Activated CD4-positive, alpha-beta T cell treated with anti-CD3 and anti-CD28 coated beads for 4 hours (primary cell): ENCODE data around the gene NOC3L.

Experiments
- DNase-seq, 2 donors: peaks; one replicate each; pipeline ENCODE4 v3.0.0-alpha.2; 2020

NOC3L gene

DNA sequence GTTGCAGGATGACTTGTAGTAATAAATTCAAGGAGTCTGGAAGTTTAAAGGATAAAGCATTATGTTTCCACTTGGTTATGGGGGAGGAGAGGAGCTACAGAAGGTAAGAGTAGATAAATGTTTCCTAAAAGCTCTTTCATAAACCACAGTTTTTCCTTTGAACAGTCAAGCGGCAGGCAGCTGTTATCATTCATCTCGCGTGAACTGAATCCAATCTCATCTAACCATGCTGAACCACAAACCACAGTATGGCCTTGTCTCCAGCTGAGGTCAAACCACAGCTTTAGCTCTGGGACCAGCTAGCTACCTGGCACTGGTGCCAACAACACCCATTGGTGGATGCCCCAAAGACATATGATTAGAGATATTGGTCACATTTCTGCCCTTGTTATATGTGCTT lies 63.3 kb downstream of the NOC3L start:
- no peak for DNase-seq

- DNase-seq = no peak
Observed at GRCh38 chr10:94294168-94294567, 68.6 kb downstream of the NOC3L start.

- DNase-seq = no peak
Observed at GRCh38 chr10:94293354-94293753, 69.4 kb downstream of the NOC3L start.

GRCh38 chr10:94292434-94293090 lies 70.2 kb downstream of the NOC3L start:
- no peak for DNase-seq

DNA sequence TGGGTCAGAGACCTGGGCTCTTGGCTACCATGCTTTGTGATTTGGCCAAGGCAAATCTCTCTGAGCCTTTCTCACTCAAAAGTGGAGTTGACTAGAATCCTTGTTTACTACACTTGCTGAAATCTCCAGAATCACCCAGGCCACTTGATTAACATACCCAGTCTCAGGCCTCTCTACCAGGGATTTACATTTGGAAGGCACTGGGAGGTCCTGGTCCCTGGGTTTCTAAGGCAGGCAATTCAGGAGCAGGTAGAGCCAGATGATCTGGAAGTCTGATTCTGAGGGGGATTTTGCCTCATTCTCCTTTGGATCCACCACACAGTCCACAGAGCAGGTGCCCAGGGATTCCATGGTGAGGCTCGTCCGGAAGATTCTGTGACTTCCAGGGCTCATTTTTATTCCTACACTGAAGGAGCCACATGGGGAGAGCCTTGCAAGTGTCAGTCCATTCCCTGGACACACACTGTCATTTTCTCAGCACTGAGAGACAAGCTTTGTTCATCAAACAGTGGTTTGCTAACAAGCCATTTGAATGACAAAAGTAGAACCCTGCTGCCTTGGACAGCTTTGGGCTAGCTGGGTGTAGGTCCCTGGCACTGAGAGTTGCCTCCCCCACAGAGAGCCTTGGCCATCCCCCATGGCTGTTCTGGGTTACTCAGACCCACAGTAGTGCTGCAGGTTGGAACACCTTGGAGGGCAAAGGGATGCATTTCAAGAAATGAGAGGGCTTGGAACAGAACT lies 74.2 kb downstream of the NOC3L start:
- no peak for DNase-seq

- DNase-seq = no peak
Observed at GRCh38 chr10:94287336-94287735, 75.4 kb downstream of the NOC3L start.

DNA sequence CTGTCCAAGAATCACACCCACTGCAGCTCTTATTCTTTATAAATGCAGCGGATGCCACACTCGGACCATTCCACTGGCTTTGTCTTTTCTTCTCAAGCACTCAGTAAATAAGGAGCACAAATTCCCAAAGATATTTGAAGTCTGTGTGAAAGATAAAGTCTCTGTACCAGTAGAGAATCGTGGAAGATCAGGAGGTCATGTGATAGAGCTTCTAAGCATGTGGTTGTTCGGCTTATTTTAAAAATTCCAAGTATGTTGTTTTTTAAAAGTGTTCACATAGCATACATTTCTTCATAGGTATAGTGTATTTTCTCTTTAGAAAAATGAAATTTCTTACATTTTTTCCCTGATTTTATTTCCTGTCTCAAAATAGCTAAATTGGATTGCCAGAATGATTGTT lies 75.8 kb downstream of the NOC3L start:
- no peak for DNase-seq

GRCh38 chr10:94285271-94285670 lies 77.5 kb downstream of the NOC3L start:
- no peak for DNase-seq
